Frontal cortex (tissue), 4 donors: ENCODE results near the gene PRTFDC1. TPM values are rescaled to one million over a fixed set of nuclear protein-coding genes. Genes with fewer than 3 reads are reported as not detected.
A peak's percentile ranks its signal among the peaks of the same experiment; 100 is the strongest.

Experiments
- DNase-seq, 2 donors: peaks; one replicate each; pipeline ENCODE4 v3.0.0; 2012; ENCODE audit warnings: low spot score in 2 of 2
- FAIRE-seq: peaks from 2 replicates; lab custom pipeline; 2012; peaks lifted over from hg19 to GRCh38; lab: Jason Lieb, UNC
- total RNA-seq: library from RNA; depleted of rRNA; stranded (reverse); fragments of >200 nt; gene quantifications from one replicate; pipeline ENCODE4 v1.2.3, GENCODE V29; 2014
- donor health status: control.
- donor health status: control.
- donor health status: control.

PRTFDC1 gene
- total RNA-seq, 1 donor from 2014 or later: 29.8 TPM

DNA sequence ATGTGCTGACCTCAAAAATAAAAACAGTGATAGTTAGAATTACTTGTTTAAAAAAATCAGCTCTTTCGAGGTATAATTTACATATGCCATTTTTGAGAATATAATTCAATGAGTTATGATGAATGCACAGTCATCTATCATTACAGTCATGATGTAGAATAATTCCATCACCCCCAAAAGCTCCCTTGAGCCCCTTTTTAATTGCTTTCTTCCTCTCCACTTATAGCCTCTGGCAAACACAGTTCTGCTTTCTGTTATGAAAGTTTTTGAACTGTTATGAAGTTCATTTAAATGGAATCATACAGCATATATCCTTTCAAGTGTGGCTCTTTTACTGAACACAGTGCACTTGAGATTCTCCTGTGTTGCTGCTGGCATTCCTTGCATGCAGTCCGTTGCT, 41.4 kb downstream of the PRTFDC1 start:
- FAIRE-seq (no peak), DNase-seq (no peak)

GRCh38 chr10:24910574-24910973, 41.8 kb downstream of the PRTFDC1 start:
- DNase-seq (no peak), FAIRE-seq (no peak)

- FAIRE-seq (no peak), DNase-seq (no peak)
Observed at GRCh38 chr10:24908793-24909423, 43.5 kb downstream of the PRTFDC1 start.

DNA sequence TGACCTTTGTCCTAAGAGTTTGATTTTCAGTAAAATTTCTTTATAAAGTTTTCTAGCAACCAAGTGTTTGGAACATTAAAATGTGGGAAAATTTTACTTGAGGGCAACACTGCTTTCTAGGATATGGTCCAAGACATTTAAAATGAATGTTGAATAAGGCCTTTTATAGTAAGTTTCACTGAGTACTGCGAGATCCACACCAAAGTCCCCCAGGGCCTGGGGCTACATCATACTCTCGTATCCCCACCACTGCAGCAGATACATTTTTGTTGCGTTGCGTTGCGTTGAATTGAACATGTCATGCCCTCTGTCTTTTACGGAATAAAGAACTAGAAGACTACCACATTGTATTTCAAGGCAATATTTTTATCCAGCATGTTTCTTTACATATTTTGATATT, 44.5 kb downstream of the PRTFDC1 start:
- FAIRE-seq: no peak
- no peak for DNase-seq

GRCh38 chr10:24906372-24906771, 46.0 kb downstream of the PRTFDC1 start:
- no peak for FAIRE-seq
- no peak for DNase-seq

- DNase-seq: no peak
- no peak for FAIRE-seq
Observed at GRCh38 chr10:24904824-24905223, 47.6 kb downstream of the PRTFDC1 start.

GRCh38 chr10:24902400-24902728, 50.0 kb downstream of the PRTFDC1 start:
- FAIRE-seq (no peak), DNase-seq (no peak)

- FAIRE-seq (no peak), DNase-seq (peak in 1 of 2 donors; percentile 35)
Observed at GRCh38 chr10:24901686-24902399, 50.6 kb downstream of the PRTFDC1 start.

DNA sequence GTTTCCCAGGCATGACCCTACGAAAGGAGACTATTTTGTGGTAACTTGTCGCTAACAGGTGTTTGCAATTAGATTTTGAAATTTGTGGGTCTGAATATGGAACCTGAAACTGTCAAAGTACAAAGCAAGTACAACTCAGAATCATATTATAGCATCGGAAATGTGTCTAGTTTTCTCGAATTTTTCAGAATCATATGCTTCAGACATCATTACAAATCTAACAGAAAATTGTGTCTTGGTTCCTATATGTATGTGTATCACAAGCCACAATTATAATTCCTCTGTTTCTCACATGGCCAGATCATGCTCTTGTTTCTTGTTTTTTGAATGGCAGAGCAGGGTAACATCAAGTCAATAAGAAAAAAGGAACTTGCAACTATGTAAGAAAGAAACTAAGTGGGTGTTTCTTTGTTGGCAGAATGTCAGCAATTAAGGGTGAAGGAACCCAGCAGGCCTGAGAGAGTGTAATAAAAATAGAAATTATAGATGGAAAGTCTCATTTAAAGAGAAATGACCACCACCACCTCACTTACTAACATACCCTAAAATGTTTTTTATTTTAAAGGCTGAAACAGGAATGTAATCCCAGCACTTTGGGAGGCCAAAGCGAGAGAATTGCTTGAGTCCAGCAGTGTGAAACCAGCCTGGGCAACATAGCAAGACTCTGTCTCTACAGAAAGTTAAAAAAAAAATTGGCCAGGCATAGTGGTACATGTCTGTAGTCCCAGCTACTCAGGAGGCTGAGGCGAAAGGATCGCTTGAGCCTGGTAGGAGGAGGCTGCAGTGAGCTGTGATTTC, 51.3 kb downstream of the PRTFDC1 start:
- no peak for FAIRE-seq
- DNase-seq: no peak

- DNase-seq: no peak
- no peak for FAIRE-seq
Observed at GRCh38 chr10:24899571-24899970, 52.8 kb downstream of the PRTFDC1 start.

GRCh38 chr10:24898501-24898900, 53.9 kb downstream of the PRTFDC1 start:
- FAIRE-seq (no peak), DNase-seq (no peak)

DNA sequence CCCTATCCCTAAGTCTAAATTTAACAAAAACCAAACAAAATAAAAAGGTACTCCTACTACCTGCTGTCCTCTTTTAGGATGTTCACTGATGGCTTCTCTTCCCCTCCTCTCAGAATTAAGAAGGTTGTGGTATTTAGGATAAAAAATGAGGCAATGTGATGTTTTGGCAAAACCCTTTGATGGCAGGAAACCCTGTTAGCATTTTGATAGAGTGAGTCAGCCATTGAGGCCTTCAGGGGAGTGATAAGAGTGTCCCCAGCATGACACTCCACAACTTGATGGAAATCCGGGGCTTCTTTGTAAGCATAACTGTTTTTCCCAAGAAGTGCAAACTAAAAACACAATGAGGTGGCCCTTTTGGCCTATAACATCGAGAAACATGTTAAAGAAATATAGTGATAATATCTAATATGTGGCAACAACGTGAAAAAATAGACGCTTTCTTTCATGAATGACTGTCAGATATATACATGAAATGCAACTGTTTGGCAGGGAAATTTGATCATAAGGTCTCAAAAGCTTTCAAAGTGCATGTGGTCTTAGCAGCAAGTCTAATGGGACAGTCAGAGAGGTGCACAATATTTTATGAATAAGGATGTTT, 55.0 kb downstream of the PRTFDC1 start:
- FAIRE-seq (no peak), DNase-seq (no peak)

GRCh38 chr10:24894728-24895127, 57.7 kb downstream of the PRTFDC1 start:
- FAIRE-seq: no peak
- no peak for DNase-seq

DNA sequence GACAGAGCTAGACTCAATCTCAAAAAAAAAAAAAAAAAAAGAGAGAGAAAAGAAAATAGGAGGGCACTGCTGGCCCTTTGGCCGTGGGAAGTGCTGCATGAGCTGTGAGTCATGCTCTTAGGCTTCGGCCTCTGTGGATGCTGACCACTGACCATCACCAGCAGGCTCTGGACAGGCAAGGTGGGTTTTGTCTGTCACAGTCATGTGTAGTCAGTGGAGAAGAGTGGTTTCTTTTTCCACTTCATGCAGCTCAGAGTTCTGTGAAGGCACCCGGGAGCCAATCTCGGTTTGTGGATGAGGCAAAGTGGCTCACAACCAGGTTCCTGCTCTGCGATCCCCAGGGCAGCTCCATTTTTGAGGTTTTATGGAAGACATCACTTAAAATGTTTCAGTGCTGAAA, 58.1 kb downstream of the PRTFDC1 start:
- no peak for DNase-seq
- no peak for FAIRE-seq

GRCh38 chr10:24893127-24893526, 59.3 kb downstream of the PRTFDC1 start:
- no peak for FAIRE-seq

GRCh38 chr10:24891823-24892222, 60.6 kb downstream of the PRTFDC1 start:
- no peak for DNase-seq
- FAIRE-seq: no peak

More at GRCh38 chr10:24893127-24893526, 59.3 kb downstream of the PRTFDC1 start:
- DNase-seq: no peak

DNA sequence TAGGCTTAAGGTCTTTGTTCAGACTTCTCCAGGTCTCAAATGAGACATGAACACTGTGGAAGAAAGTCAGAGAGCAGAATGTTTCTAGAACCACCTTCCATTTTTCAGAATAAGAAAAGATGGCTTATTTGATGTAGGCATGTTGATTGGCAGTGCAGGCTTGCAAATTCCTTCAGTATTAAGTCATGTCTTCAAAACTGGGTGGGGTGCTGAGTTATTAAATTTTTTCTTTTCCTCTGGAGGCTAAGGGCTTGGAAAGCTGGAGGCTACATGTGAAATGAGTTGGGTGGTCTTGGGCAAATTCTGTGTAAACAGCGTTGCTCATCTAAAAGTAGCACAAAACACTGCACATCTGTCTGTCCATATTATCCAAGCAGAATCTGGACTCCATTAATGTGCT, 62.8 kb downstream of the PRTFDC1 start:
- no peak for FAIRE-seq

DNA sequence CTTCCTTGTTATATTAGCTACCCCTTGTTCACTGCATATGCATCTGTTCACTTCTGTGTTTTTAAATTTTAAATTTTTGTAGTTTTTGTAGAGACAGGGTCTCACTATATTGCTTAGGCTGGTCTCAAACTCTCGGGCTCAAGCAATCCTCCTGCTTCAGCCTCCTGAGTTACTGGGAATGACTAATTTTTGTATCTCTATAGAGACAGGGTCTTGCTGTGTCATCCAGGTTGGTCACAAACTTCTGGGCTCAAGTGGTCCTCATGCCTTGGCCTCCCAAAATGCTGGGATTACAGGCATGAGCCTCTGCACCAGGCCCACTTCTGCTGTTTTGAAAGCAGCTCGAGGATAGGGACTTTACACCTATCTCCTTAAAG, 64.6 kb downstream of the PRTFDC1 start:
- FAIRE-seq (no peak), DNase-seq (no peak)

More for the DNA sequence above, 62.8 kb downstream of the PRTFDC1 start:
- no peak for DNase-seq

- DNase-seq (no peak), FAIRE-seq (no peak)
Observed at GRCh38 chr10:24886290-24886680, 66.1 kb downstream of the PRTFDC1 start.

GRCh38 chr10:24885551-24886289, 66.7 kb downstream of the PRTFDC1 start:
- no peak for FAIRE-seq
- no peak for DNase-seq
